Activated gamma-delta T cell treated with anti-CD3 and anti-CD28 coated beads, Interleukin-2, amount 50 U/mL, for 16 hours (primary cell): ENCODE data around the gene TTC9B.

Experiments
- DNase-seq: peaks from one replicate; pipeline ENCODE4 v3.0.0-alpha.2; 2020; ENCODE audit warnings: low read depth

TTC9B gene

DNA sequence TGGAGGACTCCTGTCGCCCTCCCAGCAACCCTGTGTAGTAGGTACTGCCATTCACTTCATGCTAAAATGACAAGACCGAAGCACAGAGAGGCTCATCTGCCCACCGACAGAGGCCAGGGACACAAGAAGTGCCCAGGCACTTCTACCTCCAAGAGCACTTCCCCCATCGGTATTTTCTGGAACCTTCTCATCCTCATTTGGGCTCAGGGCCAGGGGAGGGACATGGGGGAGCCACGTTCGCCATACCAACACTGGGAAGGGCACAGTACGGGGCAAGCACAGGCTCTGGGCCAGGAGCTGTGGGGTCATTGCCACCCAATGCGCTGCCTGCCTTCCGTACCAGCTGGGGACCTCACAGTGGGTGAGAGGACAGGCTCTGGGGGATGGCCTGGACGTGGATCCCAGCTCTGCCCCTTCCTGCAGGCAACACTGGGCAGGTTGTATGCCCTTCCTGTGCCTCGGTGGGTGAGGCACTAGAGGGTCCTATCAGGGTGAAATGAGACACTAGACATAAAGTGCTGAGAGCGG lies 29.6 kb upstream of the TTC9B start:
- DNase-seq = no peak

DNA sequence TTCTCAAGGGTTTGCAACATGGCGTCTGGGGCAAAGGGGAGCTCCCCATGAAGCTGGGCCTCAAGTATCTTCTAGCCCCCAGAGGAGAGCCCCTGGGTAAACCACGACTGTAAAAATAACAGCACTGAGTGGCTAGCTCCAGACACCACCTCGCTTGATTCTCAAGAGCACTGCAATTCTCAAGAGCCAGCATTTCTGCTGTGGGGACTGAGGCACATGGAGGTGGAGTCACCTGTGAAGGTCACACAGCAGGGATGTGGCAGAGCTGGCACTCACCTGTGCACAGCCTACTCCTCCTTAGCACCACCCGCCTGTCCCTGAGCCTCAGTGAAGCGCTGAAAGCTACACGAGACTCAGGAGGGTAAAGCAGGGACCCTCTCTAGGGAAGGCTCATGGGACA lies 29.0 kb upstream of the TTC9B start:
- DNase-seq = no peak

DNA sequence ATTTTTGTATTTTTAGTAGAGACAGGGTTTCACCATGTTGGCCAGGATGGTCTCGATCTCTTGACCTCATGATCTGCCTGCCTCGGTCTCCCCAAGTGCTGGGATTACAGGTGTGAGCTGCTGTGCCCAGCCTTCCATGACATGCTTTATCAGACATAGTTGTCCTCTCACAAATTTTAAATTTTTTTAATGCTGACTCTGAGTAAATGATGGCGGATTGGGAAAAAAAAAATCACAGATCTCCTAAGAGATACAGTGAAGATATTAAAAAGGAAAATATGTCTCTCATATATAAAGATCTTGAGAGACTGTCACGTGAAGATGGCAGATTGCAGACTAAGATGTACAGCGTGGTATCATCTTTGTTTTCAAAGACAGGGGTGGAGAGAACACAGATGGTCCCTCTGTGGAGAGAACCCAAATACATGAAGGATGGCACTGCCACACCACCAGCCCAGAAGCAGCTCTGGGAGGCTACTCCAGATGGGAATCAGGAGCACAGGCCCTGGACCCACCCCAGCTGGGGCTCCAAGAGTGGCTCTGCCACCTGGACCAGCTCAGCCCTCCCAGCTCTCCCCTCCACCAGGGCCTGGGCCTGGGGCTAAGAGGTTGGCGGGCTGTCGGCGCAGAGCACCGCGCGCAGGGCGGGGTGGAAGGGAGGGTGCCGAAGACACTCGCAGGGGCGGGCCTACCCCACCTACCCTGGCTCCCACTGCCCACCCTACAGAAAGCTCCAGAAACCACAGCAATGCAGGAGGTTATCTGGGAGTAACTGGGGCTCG lies 28.3 kb upstream of the TTC9B start:
- DNase-seq = no peak

DNA sequence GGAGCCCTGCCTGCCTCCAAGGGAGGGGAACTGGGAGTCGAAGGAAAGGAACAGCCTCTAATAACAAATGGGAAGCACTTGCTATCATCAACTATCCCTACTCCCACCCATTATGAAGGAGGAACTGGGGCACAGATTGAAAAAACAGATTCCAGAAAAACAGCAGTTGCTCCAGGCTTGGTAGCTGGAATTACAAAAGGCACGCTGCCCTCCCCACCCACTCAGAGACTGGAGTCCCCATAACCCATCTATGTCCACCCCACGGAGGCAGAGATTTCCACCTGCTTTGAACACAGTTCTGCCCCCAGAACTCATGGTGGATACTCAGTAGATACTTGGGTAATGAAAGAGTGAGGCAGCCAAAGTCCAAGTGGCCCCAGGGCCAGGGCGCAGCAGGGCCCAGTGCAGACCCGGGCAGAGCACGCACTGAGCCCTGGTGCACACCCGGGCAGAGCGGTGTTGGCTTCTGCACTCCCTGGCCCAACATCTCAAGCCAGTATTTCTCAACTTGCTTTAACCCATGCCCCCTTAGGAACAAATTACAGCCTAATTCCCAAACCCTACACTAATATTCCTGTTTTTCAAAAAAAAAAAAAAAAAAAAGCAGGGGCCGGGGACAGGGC lies 27.4 kb upstream of the TTC9B start:
- no peak for DNase-seq

DNA sequence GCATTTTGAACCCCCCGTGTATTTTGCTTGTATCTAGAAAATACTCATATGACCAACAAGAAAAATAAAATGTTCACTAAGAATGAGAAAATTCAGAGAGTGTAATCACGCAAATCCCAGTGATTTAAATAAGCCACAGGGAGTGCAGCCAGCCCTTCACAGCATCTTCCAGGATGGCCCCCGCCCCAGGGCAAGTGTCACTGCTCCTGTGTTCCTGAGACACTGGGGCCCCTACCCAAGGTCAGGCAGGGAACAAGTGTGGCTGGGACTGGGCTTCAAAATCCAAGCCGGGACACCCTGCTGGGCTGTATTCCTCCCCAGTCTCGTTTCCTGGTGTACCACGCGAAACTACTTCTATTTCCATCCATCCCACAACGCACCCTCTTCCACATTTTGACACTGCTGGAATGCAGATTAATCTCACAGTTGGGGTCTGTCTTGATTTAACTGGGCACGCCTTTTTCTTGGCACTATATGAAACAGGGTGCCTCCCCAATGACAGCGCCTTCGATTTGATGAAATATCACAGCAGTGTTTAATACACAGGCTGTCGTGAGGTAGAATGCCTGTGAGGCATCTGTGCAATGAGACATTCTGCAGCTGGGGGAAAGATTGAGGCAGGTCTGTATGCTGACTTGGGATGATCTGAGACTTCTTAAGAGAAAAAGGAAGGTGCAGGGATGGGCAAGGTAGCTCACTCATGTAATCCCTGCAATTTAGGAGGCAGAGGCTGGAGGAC lies 26.6 kb upstream of the TTC9B start:
- DNase-seq = no peak

DNA sequence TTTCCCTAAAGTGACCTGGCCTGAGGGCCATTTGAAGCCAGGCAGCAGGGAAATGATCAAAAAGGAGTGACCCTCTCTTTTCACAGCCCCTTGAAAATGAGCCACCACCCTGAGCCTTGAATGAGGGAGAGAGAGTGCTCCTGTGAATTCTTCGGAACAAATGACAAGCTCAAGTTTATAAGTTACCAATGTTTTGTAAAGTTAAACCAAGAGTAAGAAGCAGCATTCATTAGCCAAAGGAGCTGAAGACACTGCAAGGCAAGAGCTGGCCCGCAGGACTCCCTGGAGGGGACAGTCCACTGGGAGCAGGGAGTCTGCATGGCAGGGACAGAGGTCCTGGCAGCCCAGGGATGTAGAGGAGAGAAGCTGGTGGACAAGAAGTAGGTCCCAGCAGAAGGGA lies 25.0 kb upstream of the TTC9B start:
- no peak for DNase-seq

DNA sequence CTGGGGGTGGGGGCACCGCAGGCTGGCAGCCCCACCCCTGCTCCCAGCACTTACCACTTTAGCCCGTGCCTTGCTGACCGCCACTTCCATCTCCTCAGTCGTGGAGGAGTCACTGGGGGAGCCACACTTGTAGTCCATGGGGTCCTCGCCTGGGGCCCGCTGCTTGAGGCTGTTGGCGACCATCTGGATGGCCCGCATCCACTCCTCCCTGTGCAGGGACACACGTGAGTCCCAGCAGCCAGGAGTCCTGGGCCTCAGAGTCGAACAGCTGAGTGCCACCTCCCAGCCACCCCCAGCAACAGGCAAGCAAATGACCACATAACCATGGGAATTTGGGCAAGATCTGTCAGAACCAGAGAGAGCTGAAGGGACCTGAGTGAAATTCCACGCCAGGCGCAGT lies 24.3 kb upstream of the TTC9B start:
- DNase-seq = no peak

DNA sequence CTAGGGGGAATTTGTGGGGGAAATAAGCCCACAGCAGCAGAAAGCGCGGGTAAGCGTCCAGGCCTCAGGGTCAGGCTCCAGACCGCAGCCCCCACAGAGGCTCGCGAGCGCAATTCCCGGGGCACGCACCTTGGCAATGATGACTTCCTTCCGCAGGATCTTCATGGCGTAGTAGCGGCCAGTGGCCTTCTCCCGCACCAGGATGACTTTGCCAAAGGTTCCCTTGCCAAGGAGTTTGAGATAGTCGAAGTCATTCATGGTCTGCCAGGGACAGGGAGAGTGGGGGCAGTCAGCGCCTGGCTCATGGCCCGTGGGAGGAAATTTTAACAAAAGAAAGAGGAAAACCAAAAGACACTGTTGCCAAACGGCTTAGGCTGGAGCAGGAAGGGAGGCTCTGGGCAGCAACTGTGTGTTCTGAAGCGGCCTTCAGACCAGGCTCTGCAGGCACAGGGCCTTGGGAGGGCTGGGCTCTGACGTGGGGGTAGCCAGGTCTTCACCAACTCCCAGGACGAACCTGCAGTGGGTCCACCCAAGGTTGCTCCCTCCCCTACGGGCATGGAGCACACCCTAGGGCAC lies 23.7 kb upstream of the TTC9B start:
- no peak for DNase-seq

DNA sequence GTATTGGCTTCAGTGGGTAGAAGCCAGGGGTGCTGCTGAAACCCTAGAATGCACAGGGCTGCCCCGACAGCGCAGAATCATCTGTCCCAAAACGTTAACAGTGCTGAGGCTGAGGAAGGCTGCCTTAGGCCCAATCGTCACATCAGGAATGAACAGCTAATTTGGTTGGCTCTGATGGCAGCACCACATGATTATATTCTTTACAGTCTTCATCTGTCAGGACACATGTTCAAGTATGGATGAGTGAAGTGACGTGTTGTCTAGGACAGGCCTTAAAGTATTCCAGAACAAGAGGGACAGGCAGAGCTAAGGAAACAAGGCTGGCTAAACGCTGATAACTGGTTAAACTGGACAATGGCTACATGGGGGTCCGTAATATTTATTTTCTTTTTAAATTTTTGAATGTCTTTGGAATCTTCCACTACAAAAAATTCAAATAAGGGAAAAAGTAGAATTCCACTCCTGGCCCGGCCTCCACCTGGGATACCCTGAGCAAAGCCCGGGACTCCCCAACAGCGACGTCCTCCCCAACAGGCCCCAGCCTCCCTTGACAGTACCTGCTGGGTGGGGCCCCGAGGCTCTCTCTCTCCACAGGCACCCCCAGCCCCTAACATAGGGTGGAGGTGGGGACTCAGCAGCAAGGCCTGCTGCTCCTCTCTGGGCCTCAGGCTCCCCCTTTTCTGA lies 23.1 kb upstream of the TTC9B start:
- DNase-seq = no peak

DNA sequence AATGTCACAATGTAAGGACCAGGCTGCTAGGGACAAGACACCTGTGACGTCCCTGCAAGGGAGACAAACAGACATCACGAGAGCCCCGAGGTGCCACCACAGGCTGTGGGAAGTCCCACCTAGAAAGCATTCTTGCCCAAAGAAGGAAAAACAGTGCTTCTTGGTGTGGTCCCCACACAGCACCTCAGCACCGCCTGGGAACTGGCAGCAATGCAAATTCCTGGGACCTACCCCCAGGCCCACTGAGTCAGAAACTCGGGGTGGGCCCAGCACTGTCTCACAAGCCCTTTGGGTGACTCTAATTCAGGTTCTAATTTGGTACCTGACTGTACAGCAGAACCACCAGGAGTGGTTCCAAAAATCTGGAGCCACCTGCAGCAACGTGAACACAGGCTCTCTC lies 22.1 kb upstream of the TTC9B start:
- no peak for DNase-seq

DNA sequence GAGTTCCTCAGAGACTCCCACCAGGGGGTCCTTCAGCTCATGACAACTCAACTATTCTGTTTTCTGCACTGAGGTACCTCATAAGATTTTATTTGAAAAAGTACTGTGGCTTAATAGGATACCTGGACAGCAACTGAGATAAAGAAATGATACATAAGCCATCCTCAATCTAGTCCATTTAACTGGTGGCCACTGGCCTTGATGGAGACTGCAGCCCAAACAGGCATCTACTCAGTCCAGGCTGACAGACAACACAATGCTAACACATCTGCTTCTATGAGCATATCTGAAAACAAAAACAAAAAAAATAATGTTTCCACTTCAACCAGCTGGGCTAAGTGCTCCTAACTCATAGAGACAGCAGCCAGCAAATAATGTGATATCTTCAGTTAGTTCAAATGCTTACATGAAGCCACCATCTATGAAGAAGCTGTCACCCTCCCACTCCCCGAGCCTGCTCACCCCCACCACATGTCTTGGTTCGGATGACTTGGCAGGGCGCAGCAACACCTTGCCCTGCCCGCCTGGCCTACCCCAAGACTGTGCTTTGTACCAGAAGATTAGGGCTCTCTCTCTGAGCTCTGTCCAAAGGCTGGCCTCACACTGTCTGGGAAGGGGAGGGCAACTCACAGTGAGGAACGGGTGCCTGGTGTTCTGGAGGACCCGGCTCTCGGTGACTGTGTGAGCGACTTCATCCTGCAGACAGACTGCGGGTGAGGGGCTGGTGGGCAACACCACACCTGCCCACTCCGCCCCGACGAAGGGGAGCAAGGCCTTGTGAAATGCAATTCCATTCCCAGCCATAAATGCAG lies 21.4 kb upstream of the TTC9B start:
- no peak for DNase-seq

DNA sequence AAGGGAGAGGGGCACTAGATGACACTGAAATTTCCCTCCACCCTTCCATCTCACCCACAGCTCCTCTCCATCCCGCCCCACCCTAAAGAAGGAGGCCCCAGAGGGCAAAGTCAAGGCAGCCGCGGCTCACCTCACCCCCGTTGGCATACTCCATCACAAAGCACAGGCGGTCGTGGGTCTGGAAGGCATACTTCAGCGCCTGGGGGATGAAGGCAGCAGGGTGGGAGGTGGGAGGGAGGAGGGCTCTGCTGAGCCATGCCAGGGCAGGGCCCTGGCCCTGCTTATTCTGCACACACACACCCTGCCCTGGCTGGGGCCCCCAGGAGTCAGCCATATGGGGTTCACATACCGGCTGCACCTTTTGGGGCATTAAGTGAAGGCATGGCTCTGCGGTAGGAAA lies 20.6 kb upstream of the TTC9B start:
- DNase-seq = no peak

DNA sequence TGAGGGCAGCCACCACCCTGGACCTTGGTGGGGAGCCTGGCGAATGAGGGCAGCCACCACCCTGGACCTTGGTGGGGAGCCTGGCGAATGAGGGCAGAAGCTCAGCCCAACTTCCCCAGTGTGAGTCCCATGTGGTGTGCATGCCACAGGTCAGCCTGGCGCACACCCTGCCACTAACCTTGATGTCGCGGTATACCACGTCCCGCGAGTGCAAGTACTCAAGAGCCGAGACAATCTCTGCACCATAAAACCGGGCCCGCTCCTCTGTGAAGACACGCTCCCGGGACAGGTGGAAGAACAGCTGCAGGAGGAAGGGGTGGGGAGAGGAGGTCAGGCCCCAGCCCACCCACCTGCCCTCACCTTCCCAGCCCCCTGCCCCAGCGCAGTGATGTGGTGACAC lies 19.6 kb upstream of the TTC9B start:
- DNase-seq = no peak

DNA sequence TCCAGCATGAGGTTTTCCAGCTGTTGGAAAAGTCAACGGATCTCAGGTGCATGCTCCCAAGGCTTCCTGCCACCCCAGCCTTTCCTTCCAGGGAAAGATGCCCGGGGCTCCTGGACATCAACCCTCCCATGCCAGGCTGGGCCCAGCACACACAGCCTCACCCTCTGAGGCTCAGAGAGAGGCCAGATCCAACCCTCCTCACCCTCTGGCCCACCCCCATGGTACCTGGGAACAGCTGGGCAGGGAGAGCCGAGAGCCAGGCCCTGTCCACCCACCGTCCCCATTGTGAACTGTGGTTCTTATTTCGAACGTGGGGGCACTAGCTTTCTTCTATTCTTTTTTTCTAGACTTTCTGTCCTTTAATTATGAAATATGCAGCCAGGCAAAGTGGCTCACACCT lies 18.2 kb upstream of the TTC9B start:
- no peak for DNase-seq

DNA sequence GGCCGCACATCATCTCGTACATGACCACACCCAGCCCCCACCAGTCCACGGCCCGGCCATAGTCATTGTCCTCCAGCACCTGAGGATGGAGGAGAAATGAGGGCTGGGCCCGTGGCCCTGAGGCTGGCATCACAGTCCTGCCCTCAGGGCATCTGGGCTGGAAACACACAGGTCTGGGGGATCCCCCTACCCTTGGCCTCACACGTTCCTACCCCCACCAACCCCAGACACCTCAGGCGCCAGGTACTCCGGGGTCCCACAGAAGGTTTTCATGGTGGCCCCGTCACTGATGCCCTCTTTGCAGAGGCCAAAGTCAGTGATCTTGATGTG lies 17.8 kb upstream of the TTC9B start:
- DNase-seq = no peak

DNA sequence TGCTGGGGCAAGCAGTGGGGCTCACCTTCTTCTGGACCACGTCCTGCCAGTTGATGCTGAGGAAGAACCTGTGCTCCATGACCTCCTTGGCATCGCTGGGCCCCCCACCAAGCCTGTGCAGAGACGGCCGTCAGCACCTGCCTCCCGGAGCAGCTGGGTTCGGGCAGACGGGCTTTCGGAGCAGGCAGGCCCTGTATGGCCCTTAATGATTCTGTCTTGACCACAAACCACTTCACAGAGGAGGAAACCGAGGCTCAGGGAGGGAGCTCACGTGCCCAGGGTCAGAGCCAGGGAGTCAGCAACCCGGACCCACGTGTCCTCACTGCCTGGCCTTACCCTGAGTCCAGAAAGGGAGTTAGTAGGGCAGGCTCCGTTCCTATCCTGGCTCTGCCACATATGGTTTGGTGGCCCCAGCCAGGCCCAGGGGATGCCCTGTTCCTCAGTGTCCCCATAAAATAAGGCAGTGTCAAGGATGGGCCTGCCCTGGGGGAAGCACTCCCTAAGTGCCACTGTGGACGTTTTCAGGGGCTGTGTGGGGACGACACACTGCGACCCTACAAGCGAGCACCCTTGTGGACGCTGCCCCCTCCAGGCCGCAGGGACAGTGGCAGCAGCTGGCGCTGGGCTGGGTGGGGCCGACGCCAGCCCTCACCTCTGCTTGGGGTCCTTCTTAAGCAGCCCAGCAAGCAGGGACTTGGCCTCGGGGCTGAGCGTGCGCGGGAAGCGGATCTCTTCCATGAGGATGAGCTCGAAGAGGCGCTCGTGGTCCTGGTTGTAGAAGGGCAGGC lies 17.2 kb upstream of the TTC9B start:
- DNase-seq = no peak

DNA sequence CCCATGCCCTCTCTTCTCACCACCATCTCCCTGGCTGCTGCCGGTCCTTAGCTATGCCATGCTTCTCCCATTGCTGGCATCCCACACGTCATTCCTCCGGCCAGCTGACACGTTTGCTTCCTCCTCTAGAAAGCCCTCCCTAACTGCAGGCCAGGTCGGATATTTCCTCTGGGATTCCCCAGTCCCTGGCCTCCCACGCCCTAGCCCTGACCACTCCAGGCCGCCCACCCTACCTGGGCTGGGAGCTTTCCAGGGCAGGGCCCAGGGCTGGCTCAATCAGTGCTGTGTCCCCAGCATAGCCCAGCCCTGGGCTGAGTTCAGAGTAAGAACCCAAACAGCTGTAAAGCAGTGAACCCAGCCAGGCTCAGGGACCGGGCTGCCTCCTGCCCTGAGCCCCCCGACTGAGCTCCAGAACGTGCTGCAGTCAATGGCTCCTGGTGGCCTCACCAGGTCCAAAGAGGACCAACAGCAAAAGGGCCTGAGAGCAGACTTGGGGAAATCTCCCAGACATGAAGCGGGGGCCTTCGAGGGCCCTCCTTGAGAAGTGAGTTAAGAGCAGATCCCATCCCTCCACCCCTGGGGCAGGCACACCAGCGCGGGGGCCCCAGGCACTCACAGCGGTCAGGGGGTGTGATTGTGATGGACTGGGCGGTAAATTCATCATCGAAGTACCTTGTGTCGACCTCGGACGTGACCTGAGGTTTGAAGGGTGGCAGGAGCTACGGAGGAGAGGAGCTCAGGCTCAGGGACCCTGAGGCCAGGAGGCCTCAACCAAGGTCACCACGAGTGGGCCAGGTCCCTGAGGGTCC lies 16.4 kb upstream of the TTC9B start:
- DNase-seq = no peak

DNA sequence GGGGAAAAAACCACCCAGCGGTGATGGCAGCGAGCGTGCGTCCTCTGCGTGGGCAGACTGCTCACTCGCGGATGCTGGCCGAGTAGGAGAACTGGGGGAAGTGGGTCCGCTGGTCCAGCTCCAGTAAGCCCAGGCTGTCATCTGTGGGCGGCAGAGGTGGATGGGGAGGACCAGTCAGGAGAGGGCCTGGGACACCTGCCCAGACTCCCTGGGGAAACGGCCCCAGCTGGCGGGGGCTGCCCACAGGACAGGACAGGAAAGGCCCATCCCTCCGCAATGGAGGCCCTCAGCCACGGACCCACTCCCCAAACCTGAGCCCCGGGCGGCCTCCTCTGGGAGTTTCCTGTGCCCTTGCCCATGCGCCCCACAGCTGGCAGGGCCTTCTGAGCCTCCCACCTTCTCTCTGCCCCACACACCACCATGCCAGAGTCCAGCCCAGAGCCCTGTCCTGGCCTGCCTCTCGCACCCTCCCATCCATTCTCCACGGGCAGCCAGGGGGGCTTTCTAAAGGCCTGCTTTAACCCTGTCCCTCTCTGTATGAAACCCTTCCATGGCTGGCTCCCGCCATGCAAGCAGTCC lies 15.7 kb upstream of the TTC9B start:
- no peak for DNase-seq
